Bronchial epithelial cell (primary cell): Measurements from ENCODE around the gene CTNND2. TPM values are rescaled to one million over a fixed set of nuclear protein-coding genes. Genes with fewer than 3 reads are reported as not detected.

Experiments used
- DNase-seq: peaks from one replicate; pipeline ENCODE4 v3.0.0-alpha.2; 2010; ENCODE audit warnings: low read depth
- FAIRE-seq: peaks from 2 replicates; lab custom pipeline; 2011; peaks lifted over from hg19 to GRCh38; lab: Jason Lieb, UNC
- H3K27me3 ChIP-seq: 2 replicates; pipeline ENCODE4 v1.5.1; 2011; ENCODE audit warnings: low read length; ENCODE audit not compliant: control insufficient read depth, insufficient read depth
- H3K36me3 ChIP-seq: 2 replicates; pipeline ENCODE4 v1.5.1; 2011; ENCODE audit warnings: low read length; ENCODE audit not compliant: control insufficient read depth, insufficient read depth
- H3K4me3 ChIP-seq: 2 replicates; pipeline ENCODE4 v1.5.1; 2011; ENCODE audit warnings: mild to moderate bottlenecking, low read depth, low read length, control low read depth
- CTCF ChIP-seq: IDR thresholded peaks from 2 replicates; pipeline ENCODE4 v1.5.1; 2011; ENCODE audit warnings: mild to moderate bottlenecking, moderate library complexity, low read length, control low read depth, inconsistent platforms; ENCODE audit not compliant: insufficient read depth, severe bottlenecking
- total RNA-seq: library from RNA; depleted of rRNA; stranded (reverse); fragments of >200 nt; gene quantifications from 2 replicates; pipeline ENCODE4 v1.2.1, GENCODE V29; 2014

CTNND2 gene
- total RNA-seq, 1 donor from 2014 or later, result not detected

DNA sequence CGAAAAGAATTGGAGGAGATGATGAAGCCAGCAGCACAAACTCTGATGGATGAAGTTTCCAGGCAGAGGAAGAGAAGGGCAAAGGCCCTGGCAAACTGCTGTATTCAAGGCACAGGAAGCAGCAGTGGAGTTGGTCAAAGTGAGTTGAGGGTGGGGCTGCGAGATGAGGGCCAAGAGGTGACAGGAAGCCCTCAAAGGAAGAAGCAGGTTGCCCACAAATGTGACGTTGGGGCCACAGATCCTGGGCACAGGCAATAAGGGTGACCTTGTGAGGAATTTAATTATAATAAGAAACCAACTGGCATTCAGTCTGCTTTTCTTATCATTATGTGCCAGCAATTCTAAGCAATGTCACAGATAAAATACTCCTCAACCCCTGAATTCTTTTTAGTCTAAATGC is 261.8 kb downstream of the CTNND2 start:
- DNase-seq (no peak), FAIRE-seq (no peak)
- Histone ChIP-seq H3K36me3 (no peaks in the 10 kb centered on the region), H3K4me3 (no peak overlapping the region), H3K27me3 (no peaks in the 10 kb centered on the region)
- TF ChIP-seq CTCF, result no peak

GRCh38 chr5:11640158-11640873 is 263.9 kb downstream of the CTNND2 start:
- H3K4me3 ChIP-seq, result no peak overlapping the region
- no peak for TF ChIP-seq CTCF
- no peak for FAIRE-seq

DNA sequence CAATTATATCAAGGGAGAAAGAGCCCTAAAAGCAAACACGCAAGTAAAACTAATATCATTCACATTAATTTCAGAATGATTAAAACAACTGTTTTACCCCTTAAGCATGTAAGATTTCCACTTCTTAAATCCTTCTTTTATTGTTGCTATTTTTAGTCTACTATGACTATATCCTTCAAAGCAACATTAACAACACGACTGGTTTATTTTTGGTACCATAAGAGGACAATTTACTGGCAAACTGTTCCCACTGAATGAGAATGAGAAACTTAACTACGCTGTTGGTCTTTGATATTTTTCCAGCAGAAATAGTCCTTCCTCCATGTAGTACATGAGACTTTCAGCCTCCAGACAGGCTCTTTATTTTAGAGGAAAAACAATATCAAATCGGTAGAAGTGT is 281.5 kb downstream of the CTNND2 start:
- no peaks in the 10 kb centered on the region for H3K27me3 ChIP-seq
- H3K4me3 ChIP-seq, result no peak overlapping the region
- FAIRE-seq (no peak), DNase-seq (no peak)
- no peaks in the 10 kb centered on the region for H3K36me3 ChIP-seq
- no peak for TF ChIP-seq CTCF

More at GRCh38 chr5:11640158-11640873, 263.9 kb downstream of the CTNND2 start:
- DNase-seq, result no peak
- no peaks in the 10 kb centered on the region for H3K36me3 ChIP-seq
- no peaks in the 10 kb centered on the region for H3K27me3 ChIP-seq

GRCh38 chr5:11620172-11620571 is 284.1 kb downstream of the CTNND2 start:
- TF ChIP-seq CTCF, result no peak
- no peak for FAIRE-seq
- Histone ChIP-seq H3K4me3 (no peak overlapping the region), H3K36me3 (no peaks in the 10 kb centered on the region), H3K27me3 (no peaks in the 10 kb centered on the region)
- no peak for DNase-seq

- H3K4me3 ChIP-seq, result no peak overlapping the region
- peak; percentile 28 for DNase-seq
- no peak for TF ChIP-seq CTCF
- FAIRE-seq, result no peak
- H3K36me3 ChIP-seq, result no peaks in the 10 kb centered on the region
- H3K27me3 ChIP-seq, result no peaks in the 10 kb centered on the region
Observed at GRCh38 chr5:11619339-11620024, 284.8 kb downstream of the CTNND2 start.
